Measurements from ENCODE around the gene LRPAP1.

LRPAP1 gene

GRCh38 chr4:3493720-3494461 is 38.3 kb downstream of the LRPAP1 start:
- DNase-seq (ENCODE audit: low spot score): no peak
- in situ Hi-C loops (cut with MboI; ENCODE audit: low pct_unique_long_range_greater_than_20kb, low sequenced_read_pairs, unreplicated experiment): no loop called here
- TF ChIP-seq, protein P1, sequence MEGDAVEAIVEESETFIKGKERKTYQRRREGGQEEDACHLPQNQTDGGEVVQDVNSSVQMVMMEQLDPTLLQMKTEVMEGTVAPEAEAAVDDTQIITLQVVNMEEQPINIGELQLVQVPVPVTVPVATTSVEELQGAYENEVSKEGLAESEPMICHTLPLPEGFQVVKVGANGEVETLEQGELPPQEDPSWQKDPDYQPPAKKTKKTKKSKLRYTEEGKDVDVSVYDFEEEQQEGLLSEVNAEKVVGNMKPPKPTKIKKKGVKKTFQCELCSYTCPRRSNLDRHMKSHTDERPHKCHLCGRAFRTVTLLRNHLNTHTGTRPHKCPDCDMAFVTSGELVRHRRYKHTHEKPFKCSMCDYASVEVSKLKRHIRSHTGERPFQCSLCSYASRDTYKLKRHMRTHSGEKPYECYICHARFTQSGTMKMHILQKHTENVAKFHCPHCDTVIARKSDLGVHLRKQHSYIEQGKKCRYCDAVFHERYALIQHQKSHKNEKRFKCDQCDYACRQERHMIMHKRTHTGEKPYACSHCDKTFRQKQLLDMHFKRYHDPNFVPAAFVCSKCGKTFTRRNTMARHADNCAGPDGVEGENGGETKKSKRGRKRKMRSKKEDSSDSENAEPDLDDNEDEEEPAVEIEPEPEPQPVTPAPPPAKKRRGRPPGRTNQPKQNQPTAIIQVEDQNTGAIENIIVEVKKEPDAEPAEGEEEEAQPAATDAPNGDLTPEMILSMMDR (IDR thresholded peaks at IDR 0.05; ENCODE audit: extremely low read depth, insufficient read depth, missing control alignments): no peak

- TF ChIP-seq, protein P1 (IDR thresholded peaks at IDR 0.05; ENCODE audit: extremely low read depth, insufficient read depth, missing control alignments): no peak
- DNase-seq (ENCODE audit: low spot score): no peak
- in situ Hi-C loops (cut with MboI; ENCODE audit: low pct_unique_long_range_greater_than_20kb, low sequenced_read_pairs, unreplicated experiment): no loop called here
Measured at GRCh38 chr4:3492741-3493719, 39.2 kb downstream of the LRPAP1 start.

GRCh38 chr4:3491681-3492405 is 40.4 kb downstream of the LRPAP1 start:
- in situ Hi-C loops (cut with MboI; ENCODE audit: low pct_unique_long_range_greater_than_20kb, low sequenced_read_pairs, unreplicated experiment): no loop called here
- TF ChIP-seq, protein P1 (IDR thresholded peaks at IDR 0.05; ENCODE audit: extremely low read depth, insufficient read depth, missing control alignments): no peak
- no peak for DNase-seq (ENCODE audit: low spot score)

- in situ Hi-C loops (cut with MboI; ENCODE audit: low pct_unique_long_range_greater_than_20kb, low sequenced_read_pairs, unreplicated experiment): no loop called here
Measured at GRCh38 chr4:3489451-3489962, 42.7 kb downstream of the LRPAP1 start.

DNA sequence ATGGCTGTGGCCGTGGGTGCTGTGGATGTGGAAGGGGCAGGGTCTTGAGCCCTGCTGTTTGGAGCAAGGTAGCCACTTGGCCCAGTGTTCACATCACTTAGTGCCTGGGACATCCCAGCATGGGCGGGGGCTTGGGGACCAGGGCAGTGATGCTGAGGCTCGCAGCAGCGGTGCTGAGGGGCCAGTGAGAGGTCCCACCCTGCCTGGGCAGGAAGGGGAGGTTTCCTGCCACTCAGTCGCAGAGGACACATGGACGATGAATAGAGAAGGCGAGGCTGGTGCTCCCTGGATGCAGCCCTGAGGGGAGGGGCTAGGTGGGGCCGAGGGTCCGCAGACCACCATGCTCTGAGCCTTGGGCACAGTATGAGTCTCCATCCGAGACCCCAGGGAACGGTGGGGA is 43.4 kb downstream of the LRPAP1 start:
- TF ChIP-seq, protein P1 (IDR thresholded peaks at IDR 0.05; ENCODE audit: extremely low read depth, insufficient read depth, missing control alignments): no peak
- in situ Hi-C loops (cut with MboI; ENCODE audit: low pct_unique_long_range_greater_than_20kb, low sequenced_read_pairs, unreplicated experiment): no loop called here

More at GRCh38 chr4:3489451-3489962, 42.7 kb downstream of the LRPAP1 start:
- no peak for DNase-seq (ENCODE audit: low spot score)
- TF ChIP-seq, protein P1 (IDR thresholded peaks at IDR 0.05; ENCODE audit: extremely low read depth, insufficient read depth, missing control alignments): no peak

DNA sequence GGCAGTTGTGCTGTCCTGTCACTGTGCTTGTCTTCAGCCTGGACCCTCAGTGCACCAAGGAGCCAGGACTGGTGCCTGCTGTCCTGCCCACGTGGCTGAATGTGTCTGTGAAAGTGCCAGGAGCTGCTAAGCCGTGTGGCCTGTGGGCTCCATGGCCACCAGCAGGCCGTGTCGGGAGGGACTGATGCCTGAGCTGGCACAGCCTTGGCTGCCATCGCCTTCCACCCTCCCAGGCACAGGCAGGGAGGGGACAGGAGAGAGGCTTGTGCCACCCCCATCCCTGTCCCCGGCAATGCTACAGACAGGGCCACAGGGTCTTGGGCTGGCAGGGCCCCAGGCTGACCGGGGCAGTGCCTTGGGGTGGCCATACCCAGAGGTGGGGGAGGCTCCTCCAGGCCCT is 44.4 kb downstream of the LRPAP1 start:
- in situ Hi-C loops (cut with MboI; ENCODE audit: low pct_unique_long_range_greater_than_20kb, low sequenced_read_pairs, unreplicated experiment): no loop called here
- no peak for DNase-seq (ENCODE audit: low spot score)
- TF ChIP-seq, protein P1 (IDR thresholded peaks at IDR 0.05; ENCODE audit: extremely low read depth, insufficient read depth, missing control alignments): no peak

More for the DNA sequence above, 43.4 kb downstream of the LRPAP1 start:
- DNase-seq (ENCODE audit: low spot score): no peak

Data from GM13977 (cell line).